Right lobe of liver (tissue), 6 donors: Measurements from ENCODE around the gene B3GNT5. TPM values are rescaled to one million over a fixed set of nuclear protein-coding genes. Genes with fewer than 3 reads are reported as not detected.
A peak's percentile ranks its signal among the peaks of the same experiment; 100 is the strongest.

Experiments used
- ATAC-seq, 4 donors: fragments of 200-7000 bp; cut with Tn5 transposase; one replicate each; pipeline ENCODE4 v1.9.1; 2020; ENCODE audit warnings: mild to moderate bottlenecking in 4 of 4, moderate library complexity in 4 of 4
- DNase-seq, 3 donors: peaks; one replicate each; pipeline ENCODE4 v3.0.0-alpha.2; 2020
- H3K27ac ChIP-seq, 3 donors: fragments of 200-600 bp; one replicate each; pipeline ENCODE4 v1.8.0; 2022
- H3K27me3 ChIP-seq, 2 donors: fragments of 200-600 bp; one replicate each; pipeline ENCODE4 v1.8.0; 2022
- H3K36me3 ChIP-seq, 4 donors: fragments of 200-600 bp; sonication (generic) in 1 of 4; one replicate each; pipeline versions ENCODE4 v1.5.1 to v1.8.0; 2017 to 2022; ENCODE audit warnings: control low read depth in 1 of 4
- H3K4me1 ChIP-seq, 4 donors: fragments of 200-600 bp; sonication (generic) in 1 of 4; one replicate each; pipeline versions ENCODE4 v1.5.1 to v1.8.0; 2017 to 2022; ENCODE audit warnings: control low read depth in 1 of 4
- H3K4me3 ChIP-seq, 3 donors: fragments of 200-600 bp; one replicate each; pipeline ENCODE4 v1.8.0; 2022
- H3K9me3 ChIP-seq, 4 donors: fragments of 200-600 bp; sonication (generic) in 1 of 4; one replicate each; pipeline versions ENCODE4 v1.5.1 to v1.8.0; 2017 to 2022; ENCODE audit warnings: control low read depth in 1 of 4
- CTCF ChIP-seq, 4 donors: fragments of 200-600 bp in 3 of 4; fragments of 450-650 bp in 1 of 4; IDR thresholded peaks; one replicate each; pipeline versions ENCODE4 v1.5.1 to v1.8.0; 2016 to 2022; ENCODE audit warnings: antibody characterized with exemption in 4 of 4, mild to moderate bottlenecking in 2 of 4
- POLR2A ChIP-seq: fragments of 450-650 bp; IDR thresholded peaks from one replicate; pipeline ENCODE4 v1.6.1; 2017; ENCODE audit warnings: antibody characterized with exemption, mild to moderate bottlenecking
- WGBS: methylation state at CpG from one replicate; pipeline ENCODE4 v1.1.6; 2018; ENCODE audit warnings: low coverage, low lambda C conversion rate; ENCODE audit not compliant: insufficient coverage; ENCODE audit errors: missing lambda C conversion rate; 5-methylcytosine and 5-hydroxymethylcytosine counted together
- intact Hi-C, 2 donors: fragments of 100-400 bp; cut with DNase I; formaldehyde crosslinking; loops; one replicate each; pipeline versions ENCODE4 v1.11.2 to v1.14.1; 2022
- total RNA-seq, 6 experiments: library from RNA; depleted of rRNA in 2 of 6; stranded (reverse); fragments of >200 nt in 2 of 6; fragmentation: NEBNext Ultra II Directional in 3 of 6; extraction: Animal tissue kit (Norgen Biotek cat#: 25700) in 3 of 6; gene quantifications; one replicate each; pipeline versions ENCODE4 v1.1.0 to v1.2.4, GENCODE V29; 2016 to 2023
- donor health status: DM: no; HTN: yes; CAD: no.
- donor health status: DM: no; HTN: no; CAD: no.
- donor health status: DM: no; HTN: no; CAD: no.
- donor health status: DM: no; HTN: yes; CAD: no.
- donor health status: DM: no; HTN: yes; CAD: no.

The B3GNT5 gene
- total RNA-seq, 6 experiments from 2014 or later, result 0.27 to 12.5 (median 5.5) TPM

- Histone ChIP-seq H3K4me3 (no peak overlapping the region), H3K36me3 (no peaks in the 10 kb centered on the region), H3K27me3 (no peaks in the 10 kb centered on the region), H3K4me1 (no peaks in the 10 kb centered on the region), H3K9me3 (no peaks in the 10 kb centered on the region), H3K27ac (no peak overlapping the region)
- intact Hi-C loops, result no loop called here
- no peak for DNase-seq
- ATAC-seq, result peak in 1 of 4 donors; percentile 17
- no peak for TF ChIP-seq POLR2A
- TF ChIP-seq CTCF (IDR thresholded peaks at IDR 0.05), result no peak
These were observed 19.7 kb downstream of the B3GNT5 start for GRCh38 chr3:183272791-183273190.

DNA sequence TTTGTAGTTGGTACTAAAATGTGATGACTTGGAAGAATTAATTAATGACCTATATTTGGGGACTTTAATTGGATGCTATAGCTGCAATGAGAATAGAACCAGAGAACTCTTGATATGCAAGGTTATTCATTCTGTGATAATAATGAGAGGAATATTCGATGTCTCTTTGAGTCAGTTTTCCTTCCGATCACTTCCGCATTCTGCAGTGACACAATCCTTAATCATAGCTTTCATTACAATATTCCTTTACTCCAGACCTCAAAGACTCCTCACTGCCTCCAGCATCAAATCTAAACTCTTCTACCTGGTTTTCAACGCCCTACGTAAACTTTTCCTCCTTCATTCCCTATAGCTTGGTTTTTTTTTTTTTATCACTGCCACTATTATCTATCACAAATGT lies 21.6 kb downstream of the B3GNT5 start:
- WGBS, result 77% methylated on average over 5 of the region's 5 CpGs
- Histone ChIP-seq H3K27me3 (no peaks in the 10 kb centered on the region), H3K36me3 (no peaks in the 10 kb centered on the region), H3K4me1 (no peaks in the 10 kb centered on the region), H3K27ac (no peak overlapping the region), H3K4me3 (no peak overlapping the region), H3K9me3 (no peaks in the 10 kb centered on the region)
- intact Hi-C loops, result no loop called here
- ATAC-seq (no peak), DNase-seq (no peak)
- TF ChIP-seq CTCF (IDR thresholded peaks at IDR 0.05) (no peak), POLR2A (no peak)

GRCh38 chr3:183275418-183275817 lies 22.4 kb downstream of the B3GNT5 start:
- Histone ChIP-seq H3K4me3 (no peak overlapping the region), H3K27me3 (no peaks in the 10 kb centered on the region), H3K4me1 (no peaks in the 10 kb centered on the region), H3K36me3 (no peaks in the 10 kb centered on the region), H3K9me3 (no peaks in the 10 kb centered on the region), H3K27ac (no peak overlapping the region)
- no peak for DNase-seq
- intact Hi-C loops, result no loop called here
- peak in 3 of 4 donors; percentile 35 to 51 (median 49) for ATAC-seq
- no peak for TF ChIP-seq CTCF (IDR thresholded peaks at IDR 0.05)
- no peak for TF ChIP-seq POLR2A
- 43% methylated on average over 2 of the region's 2 CpGs for WGBS

DNA sequence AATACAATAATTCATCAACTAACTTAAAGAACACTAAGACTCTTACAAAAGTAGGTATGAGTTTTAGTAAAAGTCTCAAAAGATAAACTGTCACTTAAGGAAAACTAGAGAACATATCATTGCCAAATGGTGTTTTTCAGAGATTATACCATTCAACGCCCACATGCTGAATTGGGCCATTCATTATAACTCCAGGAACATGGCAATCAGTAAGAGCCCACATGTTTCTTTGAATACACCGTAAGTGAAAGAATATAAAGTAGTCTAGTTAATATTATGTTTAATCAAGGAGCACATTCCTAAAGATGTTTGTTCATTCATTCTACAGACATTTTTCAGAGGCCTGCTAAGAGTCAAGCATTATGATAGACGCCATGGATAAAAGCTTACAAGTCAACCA lies 22.9 kb downstream of the B3GNT5 start:
- no peaks in the 10 kb centered on the region for H3K4me1 ChIP-seq
- H3K27me3 ChIP-seq, result no peaks in the 10 kb centered on the region
- no peak for ATAC-seq
- H3K9me3 ChIP-seq, result no peaks in the 10 kb centered on the region
- intact Hi-C loops, result no loop called here
- H3K4me3 ChIP-seq, result no peak overlapping the region
- no peaks in the 10 kb centered on the region for H3K36me3 ChIP-seq
- no peak for DNase-seq
- no peak for TF ChIP-seq POLR2A
- no peak for TF ChIP-seq CTCF (IDR thresholded peaks at IDR 0.05)
- H3K27ac ChIP-seq, result no peak overlapping the region
- 83% methylated on average over 3 of the region's 3 CpGs for WGBS

- DNase-seq (no peak), ATAC-seq (no peak)
- Histone ChIP-seq H3K27me3 (no peaks in the 10 kb centered on the region), H3K4me1 (no peaks in the 10 kb centered on the region), H3K36me3 (no peaks in the 10 kb centered on the region), H3K4me3 (no peak overlapping the region), H3K9me3 (no peaks in the 10 kb centered on the region), H3K27ac (no peak overlapping the region)
- 81% methylated on average over 4 of the region's 5 CpGs for WGBS
- intact Hi-C loops, result no loop called here
- no peak for TF ChIP-seq POLR2A
- no peak for TF ChIP-seq CTCF (IDR thresholded peaks at IDR 0.05)
These were observed 24.2 kb downstream of the B3GNT5 start for GRCh38 chr3:183277260-183277659.
